H1 (cell line): ENCODE results near the gene BRIP1. TPM values are rescaled to one million over a fixed set of nuclear protein-coding genes. Genes with fewer than 3 reads are reported as not detected.

Experiments
- CTCF ChIA-PET: fragments of 300-600 bp; sonication (Branson Sonifier 250); formaldehyde crosslinking; loops from one replicate; lab custom pipeline; 2021; ENCODE audit not compliant: partially characterized antibody; lab: Charles Lee
- POLR2A ChIA-PET: fragments of 300-600 bp; sonication (Branson Sonifier 250); formaldehyde crosslinking; loops from one replicate; lab custom pipeline; 2021; ENCODE audit warnings: inconsistent platforms; ENCODE audit not compliant: partially characterized antibody; lab: Charles Lee
- DNase-seq, 2 experiments: peaks; one replicate each; pipeline versions ENCODE4 v3.0.0 to v3.0.0-alpha.2; 2010 to 2022; ENCODE audit warnings: low spot score in 2 of 2, low read depth in 1 of 2, mixed read lengths in 1 of 2
- FAIRE-seq: peaks from 2 replicates; lab custom pipeline; 2011; peaks lifted over from hg19 to GRCh38; lab: Jason Lieb, UNC
- H2AFZ ChIP-seq: 2 replicates; pipeline ENCODE4 v1.8.1; 2012; ENCODE audit warnings: low read length, inconsistent platforms
- H2AK5ac ChIP-seq: 2 replicates; pipeline ENCODE4 v1.6.1; 2013; ENCODE audit warnings: low read depth, low read length
- H2BK120ac ChIP-seq: replicated peaks from 2 replicates; pipeline ENCODE3; 2013; ENCODE audit warnings: low read depth, low read length, inconsistent platforms
- H2BK12ac ChIP-seq: 2 replicates; pipeline ENCODE4 v1.6.1; 2013; ENCODE audit warnings: low read depth, low read length
- H2BK15ac ChIP-seq: 2 replicates; pipeline ENCODE4 v1.6.1; 2013; ENCODE audit warnings: low read length
- H2BK20ac ChIP-seq: 2 replicates; pipeline ENCODE4 v1.6.1; 2013; ENCODE audit warnings: low read length
- H2BK5ac ChIP-seq: 2 replicates; pipeline ENCODE4 v1.6.1; 2013; ENCODE audit warnings: low read depth, low read length
- H3K14ac ChIP-seq: 2 replicates; pipeline ENCODE4 v1.6.1; 2013; ENCODE audit warnings: inconsistent platforms; ENCODE audit not compliant: insufficient read length
- H3K18ac ChIP-seq: 2 replicates; pipeline ENCODE4 v1.6.1; 2013; ENCODE audit warnings: low read length; ENCODE audit errors: extremely low read depth
- H3K23ac ChIP-seq: 2 replicates; pipeline ENCODE4 v1.6.1; 2013; ENCODE audit warnings: inconsistent platforms; ENCODE audit not compliant: insufficient read length
- H3K23me2 ChIP-seq: 2 replicates; pipeline ENCODE4 v1.6.1; 2013; ENCODE audit warnings: low read depth, low read length
- H3K27ac ChIP-seq: 2 replicates; pipeline ENCODE4 v1.6.1; 2011; ENCODE audit warnings: low read depth, low read length, inconsistent platforms
- H3K27me3 ChIP-seq, 4 experiments: replicated peaks in 1 of 4; 1 replicate in 1 of 4; 2 replicates in 3 of 4; pipeline versions ENCODE4 v1.6.1 to v1.8.1; 2011 to 2013; ENCODE audit warnings: low read length in 3 of 4, mild to moderate bottlenecking in 3 of 4, inconsistent platforms in 2 of 4, mixed read lengths in 2 of 4, moderate library complexity in 1 of 4; ENCODE audit not compliant: control insufficient read depth in 3 of 4, insufficient read depth in 3 of 4; ENCODE audit errors: extremely low read depth in 1 of 4
- H3K36me3 ChIP-seq, 4 experiments: 2 replicates each; pipeline versions ENCODE4 v1.6.1 to v1.8.1; 2011 to 2013; ENCODE audit warnings: mild to moderate bottlenecking in 4 of 4, low read length in 3 of 4, moderate library complexity in 2 of 4, control low read depth in 1 of 4, inconsistent platforms in 1 of 4; ENCODE audit not compliant: insufficient read depth in 4 of 4, control insufficient read depth in 2 of 4
- H3K4ac ChIP-seq: replicated peaks from 2 replicates; pipeline ENCODE3; 2013; ENCODE audit warnings: low read length, low read depth, mixed read lengths, inconsistent platforms; ENCODE audit not compliant: insufficient read length
- H3K4me1 ChIP-seq, 4 experiments: replicated peaks in 1 of 4; 1 replicate in 1 of 4; 2 replicates in 3 of 4; pipeline versions ENCODE4 v1.6.1 to v1.8.1; 2011 to 2013; ENCODE audit warnings: low read length in 3 of 4, inconsistent platforms in 2 of 4, mixed read lengths in 1 of 4; ENCODE audit not compliant: insufficient read depth in 4 of 4, control insufficient read depth in 3 of 4
- H3K4me2 ChIP-seq, 2 experiments: 2 replicates each; pipeline versions ENCODE4 v1.6.1 to v1.8.1; 2011 to 2013; ENCODE audit warnings: low read depth in 2 of 2, low read length in 2 of 2, control low read depth in 1 of 2, inconsistent platforms in 1 of 2, mild to moderate bottlenecking in 1 of 2; ENCODE audit not compliant: insufficient read depth in 1 of 2
- H3K4me3 ChIP-seq, 4 experiments: fragments of 200-600, 300-600 bp in 1 of 4; sonication (generic), shearing (Covaris generic), sonication (Bioruptor Twin) in 1 of 4; 2 replicates each; pipeline versions ENCODE4 v1.5.1 to v1.8.1; 2011 to 2016; ENCODE audit warnings: low read length in 4 of 4, low read depth in 3 of 4, control low read depth in 2 of 4, inconsistent platforms in 2 of 4, mild to moderate bottlenecking in 2 of 4, mixed read lengths in 1 of 4, moderate library complexity in 1 of 4; ENCODE audit not compliant: insufficient read depth in 2 of 4; ENCODE audit errors: extremely low read depth in 1 of 4
- H3K56ac ChIP-seq: replicated peaks from 2 replicates; pipeline ENCODE3; 2013; ENCODE audit warnings: low read depth, mild to moderate bottlenecking, mixed read lengths, low read length, inconsistent platforms; ENCODE audit not compliant: insufficient read length
- H3K79me1 ChIP-seq: 2 replicates; pipeline ENCODE4 v1.6.1; 2013; ENCODE audit warnings: low read depth, low read length, control low read depth
- H3K79me2 ChIP-seq, 2 experiments: 2 replicates each; pipeline versions ENCODE4 v1.6.1 to v1.8.1; 2012 to 2013; ENCODE audit warnings: low read length in 2 of 2, mild to moderate bottlenecking in 2 of 2, inconsistent platforms in 1 of 2; ENCODE audit not compliant: insufficient read depth in 2 of 2, control insufficient read depth in 1 of 2
- H3K9ac ChIP-seq, 4 experiments: replicated peaks in 1 of 4; 1 replicate in 1 of 4; 2 replicates in 3 of 4; pipeline versions ENCODE4 v1.6.1 to v1.8.1; 2011 to 2013; ENCODE audit warnings: low read depth in 3 of 4, low read length in 3 of 4, control low read depth in 2 of 4, mild to moderate bottlenecking in 2 of 4, moderate library complexity in 2 of 4, inconsistent platforms in 1 of 4; ENCODE audit errors: extremely low read depth in 1 of 4
- H3K9me3 ChIP-seq, 2 experiments: 2 replicates each; pipeline versions ENCODE4 v1.6.1 to v1.8.1; 2012 to 2013; ENCODE audit warnings: mild to moderate bottlenecking in 2 of 2, moderate library complexity in 2 of 2, control low read depth in 1 of 2, inconsistent platforms in 1 of 2, low read depth in 1 of 2, low read length in 1 of 2, mixed read lengths in 1 of 2; ENCODE audit not compliant: insufficient read depth in 2 of 2
- H4K20me1 ChIP-seq, 2 experiments: replicated peaks in 1 of 2; 2 replicates each; pipeline versions ENCODE3 to v1.8.1; 2011 to 2013; ENCODE audit warnings: inconsistent platforms in 2 of 2, low read length in 2 of 2, mild to moderate bottlenecking in 1 of 2; ENCODE audit not compliant: insufficient read depth in 2 of 2, control insufficient read depth in 1 of 2
- H4K5ac ChIP-seq: 2 replicates; pipeline ENCODE4 v1.6.1; 2013; ENCODE audit warnings: low read length, low read depth, mixed read lengths, inconsistent platforms; ENCODE audit not compliant: insufficient read length
- H4K8ac ChIP-seq: 2 replicates; pipeline ENCODE4 v1.8.0; 2013; ENCODE audit warnings: mild to moderate bottlenecking, moderate library complexity, low read length, inconsistent platforms; ENCODE audit not compliant: insufficient read depth; ENCODE audit errors: extremely low read depth
- H4K91ac ChIP-seq: replicated peaks from 2 replicates; pipeline ENCODE3; 2013; ENCODE audit warnings: low read length, mixed read lengths, inconsistent platforms; ENCODE audit not compliant: insufficient read length
- ATF2 ChIP-seq: IDR thresholded peaks from 2 replicates; pipeline ENCODE4 v1.6.1; 2012; ENCODE audit warnings: low read length, inconsistent platforms
- BRCA1 ChIP-seq: IDR thresholded peaks from 2 replicates; pipeline ENCODE4 v1.6.1; 2012; ENCODE audit warnings: low read depth, low read length, improper control_type of control experiment
- CHD2 ChIP-seq: IDR thresholded peaks from 2 replicates; pipeline ENCODE4 v1.6.1; 2012; ENCODE audit warnings: low read length, improper control_type of control experiment
- CTBP2 ChIP-seq: IDR thresholded peaks from 2 replicates; pipeline ENCODE4 v1.7.0; 2011; ENCODE audit warnings: borderline replicate concordance, mild to moderate bottlenecking, moderate library complexity, mixed read lengths, low read length; ENCODE audit not compliant: insufficient read depth, insufficient read length
- EGR1 ChIP-seq: IDR thresholded peaks from 2 replicates; pipeline ENCODE4 v1.6.1; 2011; ENCODE audit warnings: low read depth, low read length, borderline replicate concordance
- EP300 ChIP-seq, 2 experiments: IDR thresholded peaks; 1 replicate in 1 of 2; 2 replicates in 1 of 2; pipeline ENCODE4 v1.6.1; 2011 to 2012; ENCODE audit warnings: low read depth in 2 of 2, low read length in 2 of 2, mild to moderate bottlenecking in 2 of 2, borderline replicate concordance in 1 of 2, inconsistent platforms in 1 of 2, moderate library complexity in 1 of 2
- HDAC6 ChIP-seq: IDR thresholded peaks from one replicate; pipeline ENCODE4 v1.7.1; 2012; ENCODE audit warnings: low read depth, mild to moderate bottlenecking, inconsistent platforms, low read length, moderate library complexity
- KDM1A ChIP-seq: fragments of 200-600, 300-600 bp; sonication (generic); IDR thresholded peaks from 2 replicates; pipeline ENCODE4 v1.7.1; 2016; ENCODE audit warnings: mild to moderate bottlenecking, low read length, borderline replicate concordance
- RBBP5 ChIP-seq: IDR thresholded peaks from 2 replicates; pipeline ENCODE4 v1.7.1; 2012; ENCODE audit warnings: low read depth, mild to moderate bottlenecking, inconsistent platforms, low read length, moderate library complexity, borderline replicate concordance
- RNF2 ChIP-seq: fragments of 200-900, 300-1000 bp; sonication (generic); IDR thresholded peaks from 2 replicates; pipeline ENCODE4 v1.7.1; 2016; ENCODE audit warnings: borderline replicate concordance, low read depth, mild to moderate bottlenecking, antibody characterized with exemption, low read length; ENCODE audit not compliant: poor library complexity, severe bottlenecking; ENCODE audit errors: missing control alignments
- SP1 ChIP-seq: IDR thresholded peaks from 2 replicates; pipeline ENCODE4 v1.6.1; 2011; ENCODE audit warnings: low read depth, low read length
- TAF7 ChIP-seq: optimal IDR thresholded peaks from 2 replicates; pipeline ENCODE3; 2011; ENCODE audit warnings: low read depth, mild to moderate bottlenecking, inconsistent platforms, low read length, moderate library complexity, borderline replicate concordance
- WGBS, 2 experiments: shearing (Covaris generic) in 1 of 2; methylation state at CpG; one replicate each; pipeline versions ENCODE4 v1.1.6 to v1.1.7; 2013 to 2015; ENCODE audit warnings: low lambda C conversion rate in 2 of 2, mixed read lengths in 2 of 2, inconsistent platforms in 1 of 2, low coverage in 1 of 2, missing lambda C conversion rate in 1 of 2; ENCODE audit not compliant: insufficient replicate concordance in 2 of 2, insufficient coverage in 1 of 2, insufficient read length in 1 of 2; ENCODE audit errors: extremely low coverage in 1 of 2, missing lambda C conversion rate in 1 of 2; 5-methylcytosine and 5-hydroxymethylcytosine counted together
- polyA plus RNA-seq, 7 experiments: library from polyadenylated mRNA; depleted of rRNA in 3 of 7; stranded (reverse) in 5 of 7; unstranded in 2 of 7; fragments of >200 nt in 5 of 7; fragments of 200-250 nt in 2 of 7; gene quantifications; 1 replicate in 5 of 7; 2 replicates in 1 of 7; 4 replicates in 1 of 7; pipeline versions ENCODE4 v1.2.1 to v1.2.3, GENCODE V29; 2011 to 2013; ENCODE audit warnings: missing spikeins in 2 of 7, mixed read lengths in 2 of 7
- total RNA-seq: library from RNA; stranded (reverse); fragmentation: NEBNext Ultra II Directional; extraction: Animal tissue kit (Norgen Biotek cat#: 25700); gene quantifications from 2 replicates; pipeline ENCODE4 v1.2.1, GENCODE V29; 2021

The BRIP1 gene
- total and polyA plus RNA-seq, 2 of the 8 experiments (the other 6 are each of a cell fraction or from before 2014, with no cell fraction given) = 5.8 to 19.2 TPM

- no peaks in the 10 kb centered on the region for H4K20me1 ChIP-seq
- no peak overlapping the region for H3K14ac ChIP-seq
- H3K18ac ChIP-seq = no peak overlapping the region
- ChIA-PET CTCF (no interaction called here), POLR2A (no interaction called here)
- H3K79me1 ChIP-seq = no peaks in the 10 kb centered on the region
- H3K9me3 ChIP-seq = no peaks in the 10 kb centered on the region
- H3K27me3 ChIP-seq = no peaks in the 10 kb centered on the region
- no peak overlapping the region for H2AFZ ChIP-seq
- TF ChIP-seq BRCA1 = no peak
- TF ChIP-seq RNF2 = no peak
- TF ChIP-seq CTBP2 = no peak
- no peak for TF ChIP-seq HDAC6
- no peak for TF ChIP-seq RBBP5
- no peak for TF ChIP-seq ATF2
- no peak for TF ChIP-seq SP1
- TF ChIP-seq CHD2 = no peak
- no peak for TF ChIP-seq TAF7
- TF ChIP-seq EP300 (IDR thresholded peaks at IDR 0.05; ENCODE audit: borderline replicate concordance in 1 of 2, low read depth in 2 of 2, low read length in 2 of 2) = no peak
- no peak for TF ChIP-seq EGR1
- TF ChIP-seq KDM1A = no peak
- no peak overlapping the region for H3K4me2 ChIP-seq
- H4K8ac ChIP-seq = no peak overlapping the region
- H3K23ac ChIP-seq = no peak overlapping the region
- no peak overlapping the region for H3K4me3 ChIP-seq
- H2BK15ac ChIP-seq = no peak overlapping the region
- H4K5ac ChIP-seq = no peak overlapping the region
- no peak overlapping the region for H3K56ac ChIP-seq
- no peak overlapping the region for H3K27ac ChIP-seq
- WGBS, 2 experiments = 94% methylated on average over 3 of the region's 3 CpGs; no CpG with 5 or more reads in 1 of the 2 experiments
- DNase-seq (no peak), FAIRE-seq (no peak)
- H3K36me3 ChIP-seq = no peaks in the 10 kb centered on the region
- no peak overlapping the region for H2BK5ac ChIP-seq
- no peaks in the 10 kb centered on the region for H3K79me2 ChIP-seq
- H2AK5ac ChIP-seq = no peak overlapping the region
- no peak overlapping the region for H2BK120ac ChIP-seq
- no peak overlapping the region for H2BK20ac ChIP-seq
- H3K9ac ChIP-seq = no peak overlapping the region
- no peak overlapping the region for H4K91ac ChIP-seq
- H3K4me1 ChIP-seq = no peaks in the 10 kb centered on the region
- no peaks in the 10 kb centered on the region for H3K23me2 ChIP-seq
- H2BK12ac ChIP-seq = no peak overlapping the region
- H3K4ac ChIP-seq = no peak overlapping the region
Observed at GRCh38 chr17:61668486-61668885, 194.8 kb downstream of the BRIP1 start.
